GM21723 (cell line): Measurements from ENCODE around the gene KIAA0513.

Experiments used
- ATAC-seq: cut with Tn5 transposase; IDR thresholded peaks from one replicate; pipeline ENCODE4 v1.9.1; 2021; ENCODE audit warnings: mild to moderate bottlenecking, moderate library complexity; ENCODE audit not compliant: unreplicated experiment

The KIAA0513 gene

DNA sequence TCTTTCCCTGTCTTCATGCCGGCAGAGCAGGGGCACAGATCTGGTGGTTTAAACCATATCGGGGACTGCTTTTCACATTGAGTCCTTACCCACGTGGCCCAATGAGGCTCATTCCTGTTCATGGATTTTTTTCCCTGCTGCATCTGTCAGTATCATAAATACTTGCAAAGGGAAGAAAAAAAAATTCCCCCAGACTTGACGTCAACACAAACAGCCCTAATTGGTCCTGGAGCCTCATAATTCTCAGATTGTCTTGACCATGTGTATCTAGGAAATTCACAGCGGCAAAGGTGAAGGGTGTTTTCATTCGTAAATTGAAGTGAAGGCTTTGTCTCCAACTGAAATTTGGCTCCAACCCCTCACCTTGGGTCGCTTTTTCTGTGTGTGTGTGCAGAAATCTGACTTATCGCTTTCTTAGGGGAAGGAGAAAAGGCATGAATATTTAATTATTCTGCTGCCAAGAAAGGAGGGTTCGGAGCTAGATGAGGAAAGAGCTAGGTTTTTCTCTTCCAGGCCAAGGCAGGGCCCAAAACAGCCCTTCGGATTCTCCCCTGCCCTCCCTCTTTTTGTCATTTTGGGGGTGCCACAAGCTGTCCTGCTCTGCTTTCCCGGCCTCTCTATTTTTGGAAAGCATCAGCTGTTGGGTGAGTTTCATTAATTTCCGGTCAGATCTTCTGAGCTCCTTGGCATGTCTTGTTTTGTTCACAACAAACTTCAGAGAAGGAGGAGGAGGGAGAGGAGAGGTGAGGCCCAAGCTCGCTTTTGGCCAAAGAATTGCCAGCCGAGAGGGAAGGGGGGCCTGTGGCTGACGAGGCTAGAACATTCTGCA lies 102.5 kb downstream of the KIAA0513 start:
- no peak for ATAC-seq

- ATAC-seq = no peak
Measured at GRCh38 chr16:85130705-85131028, 103.1 kb downstream of the KIAA0513 start.

- no peak for ATAC-seq
Measured at GRCh38 chr16:85132456-85133289, 105.1 kb downstream of the KIAA0513 start.

GRCh38 chr16:85133290-85133599 lies 105.7 kb downstream of the KIAA0513 start:
- ATAC-seq = no peak

- no peak for ATAC-seq
Measured at GRCh38 chr16:85134076-85134788, 106.6 kb downstream of the KIAA0513 start.

DNA sequence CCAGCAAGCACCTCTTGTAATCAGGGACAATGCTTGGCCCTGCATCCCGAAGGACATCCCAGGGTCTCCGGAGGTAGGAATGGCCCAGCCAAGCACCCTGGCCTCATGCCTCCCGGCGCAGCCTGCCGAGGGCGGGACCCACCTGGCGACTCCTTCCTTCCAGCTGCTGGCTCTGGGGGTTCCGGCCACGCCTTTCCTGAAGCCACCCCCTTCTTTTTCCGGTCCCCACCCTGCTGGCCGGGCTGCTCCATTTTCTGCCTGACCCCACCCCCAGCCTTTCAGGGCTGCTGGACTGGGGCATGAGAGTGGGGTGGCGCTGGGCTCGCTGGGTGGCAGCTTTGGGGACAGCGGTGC lies 107.2 kb downstream of the KIAA0513 start:
- ATAC-seq = no peak

DNA sequence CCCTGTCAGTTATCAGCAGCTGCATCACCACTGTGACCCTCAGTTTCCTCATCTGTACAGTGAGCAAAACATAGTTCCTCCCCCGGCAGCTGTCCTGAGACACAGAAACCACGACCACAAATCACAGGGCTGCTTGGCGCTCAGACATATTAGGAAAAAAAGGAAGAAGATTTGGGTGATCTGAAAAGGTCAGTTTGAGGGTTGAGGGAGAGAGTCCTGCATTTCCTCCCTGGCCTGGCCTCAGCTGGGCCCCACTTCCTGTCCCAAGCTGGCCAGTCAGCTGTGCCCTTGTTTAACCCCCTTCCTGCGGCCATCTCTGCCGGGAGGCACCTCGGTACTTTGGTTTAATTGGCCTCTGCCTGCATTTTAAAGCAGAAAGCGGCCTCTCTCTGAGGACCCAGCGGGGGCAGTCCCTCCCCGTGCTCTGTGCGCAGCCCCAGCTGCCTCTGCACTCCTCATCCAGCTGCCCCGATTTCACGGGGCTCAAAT lies 108.7 kb downstream of the KIAA0513 start:
- no peak for ATAC-seq

GRCh38 chr16:85136702-85137322 lies 109.2 kb downstream of the KIAA0513 start:
- no peak for ATAC-seq

DNA sequence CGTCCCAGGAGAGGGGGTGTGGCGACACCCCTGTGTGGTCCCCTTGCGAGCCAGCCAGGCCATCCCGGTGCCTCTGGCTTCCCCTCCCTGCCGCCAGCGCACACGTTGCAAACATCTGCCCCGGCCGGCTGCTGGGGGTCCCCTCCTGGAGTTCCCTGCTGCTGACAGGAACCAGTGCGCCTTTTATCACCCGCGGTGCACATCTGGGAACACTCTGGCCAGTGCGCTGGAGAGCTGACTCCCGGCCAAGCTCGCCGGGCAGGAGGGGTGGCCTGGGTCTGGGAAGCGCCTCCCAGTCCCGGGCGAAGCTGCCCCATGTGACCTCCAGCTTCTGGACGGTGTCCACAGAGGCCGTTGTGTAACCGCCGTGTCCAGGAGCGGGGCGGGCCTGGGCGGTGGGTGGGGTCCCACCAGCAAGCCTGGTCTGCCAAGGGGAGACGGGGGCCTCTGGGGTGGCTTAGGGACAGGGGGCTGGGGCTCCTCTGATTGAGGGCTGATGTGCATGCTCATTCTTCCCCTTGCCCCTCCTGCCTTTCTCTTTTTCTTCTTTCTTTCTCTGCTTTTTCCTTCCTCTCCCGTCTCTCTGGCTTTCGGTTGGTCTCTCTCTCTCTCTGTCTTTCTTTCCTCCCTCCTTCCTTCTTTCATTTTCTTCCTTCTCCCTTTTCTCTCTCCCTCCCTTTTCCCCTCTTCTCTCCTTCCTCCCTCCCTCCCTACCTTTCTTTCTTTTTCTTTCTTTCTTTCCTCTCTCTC lies 109.9 kb downstream of the KIAA0513 start:
- no peak for ATAC-seq

GRCh38 chr16:85138073-85138824 lies 110.7 kb downstream of the KIAA0513 start:
- no peak for ATAC-seq

- no peak for ATAC-seq
Measured at GRCh38 chr16:85138825-85139627, 111.4 kb downstream of the KIAA0513 start.

DNA sequence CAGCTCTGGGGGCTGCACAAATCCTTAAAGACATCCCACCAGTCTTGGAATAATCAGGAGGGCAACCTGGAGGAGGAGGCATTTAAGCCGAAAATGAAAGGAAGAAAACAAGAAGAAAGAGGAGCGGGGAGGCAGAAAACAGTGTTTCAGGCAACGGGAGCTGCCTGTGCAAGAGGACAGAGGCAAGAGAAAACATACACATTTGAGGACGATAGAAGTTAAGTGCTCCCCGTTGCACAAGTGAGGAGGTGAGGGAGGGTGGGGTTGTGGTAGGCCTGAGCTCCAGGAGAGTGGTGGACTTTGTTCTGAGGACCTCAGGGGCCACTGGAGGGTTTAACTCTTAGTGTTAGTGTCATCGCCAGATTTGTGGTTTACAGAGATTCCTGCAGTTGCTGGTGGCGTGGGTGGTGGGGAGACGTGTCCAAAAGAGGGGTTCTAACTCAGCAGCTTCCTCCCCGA lies 112.3 kb downstream of the KIAA0513 start:
- no peak for ATAC-seq

GRCh38 chr16:85140455-85141012 lies 112.9 kb downstream of the KIAA0513 start:
- no peak for ATAC-seq

GRCh38 chr16:85141491-85142128 lies 114.0 kb downstream of the KIAA0513 start:
- ATAC-seq = no peak

- no peak for ATAC-seq
Measured at GRCh38 chr16:85142129-85142513, 114.5 kb downstream of the KIAA0513 start.

- no peak for ATAC-seq
Measured at GRCh38 chr16:85142771-85143211, 115.2 kb downstream of the KIAA0513 start.
